Subcutaneous abdominal adipose tissue (tissue), 5 donors: ENCODE results near the gene ZMYND19.
"Not testable (repeated sequence)": the region's sequence is repeated elsewhere in the genome, so short reads cannot be mapped to it uniquely, and the experiment has no call there.

ENCODE experiments used
- H3K27ac ChIP-seq: one replicate; pipeline ENCODE4 v1.7.0; 2013; ENCODE audit warnings: low read depth, mild to moderate bottlenecking, inconsistent platforms, low read length, moderate library complexity
- H3K27me3 ChIP-seq, 5 donors: one replicate each; pipeline ENCODE4 v1.7.0; 2013; ENCODE audit warnings: low read length in 5 of 5, inconsistent platforms in 1 of 5; ENCODE audit not compliant: control insufficient read depth in 5 of 5, insufficient read depth in 4 of 5
- H3K36me3 ChIP-seq, 5 donors: one replicate each; pipeline ENCODE4 v1.7.0; 2013; ENCODE audit warnings: low read length in 5 of 5; ENCODE audit not compliant: control insufficient read depth in 5 of 5, insufficient read depth in 5 of 5
- H3K4me1 ChIP-seq, 5 donors: one replicate each; pipeline ENCODE4 v1.7.0; 2013; ENCODE audit warnings: low read length in 5 of 5, mild to moderate bottlenecking in 3 of 5, moderate library complexity in 1 of 5; ENCODE audit not compliant: control insufficient read depth in 5 of 5, insufficient read depth in 5 of 5
- H3K4me3 ChIP-seq, 5 donors: one replicate each; pipeline ENCODE4 v1.7.0; 2013; ENCODE audit warnings: low read length in 5 of 5, low read depth in 1 of 5
- H3K9ac ChIP-seq, 5 donors: one replicate each; pipeline ENCODE4 v1.7.0; 2013; ENCODE audit warnings: low read length in 5 of 5, mild to moderate bottlenecking in 4 of 5, moderate library complexity in 3 of 5
- H3K9me3 ChIP-seq, 5 donors: one replicate each; pipeline ENCODE4 v1.7.0; 2013; ENCODE audit warnings: low read length in 5 of 5; ENCODE audit not compliant: control insufficient read depth in 5 of 5
- donor health status: healthy.
- donor health status: healthy.
- donor health status: healthy.
- donor health status: healthy.
- donor health status: healthy.

Gene ZMYND19

GRCh38 chr9:137551264-137552021 is 38.9 kb downstream of the ZMYND19 start, which contains the start of gene MRPL41:
MRPL41 (plus strand) TSS chr9:137551879; CDS start chr9:137552082, 203 bp downstream.
- Histone ChIP-seq H3K9me3 (no peaks in the 10 kb centered on the region), H3K9ac (peak within 1 kb of the TSS in 4 of 5 donors; percentile 77 to 81 (median 78)), H3K27ac (peak within 1 kb of the TSS; percentile 75), H3K27me3 (no peaks in the 10 kb centered on the region), H3K4me1 (peaks cover 4 to 39% (median 35%) of the 10 kb centered on the region in 5 donors), H3K36me3 (peaks cover 0 to 30% (median 17%) of the 10 kb centered on the region in 5 donors), H3K4me3 (peak within 1 kb of the TSS; percentile 74 to 81 (median 78))

GRCh38 chr9:137550958-137551263 is 39.4 kb downstream of the ZMYND19 start:
- H3K27ac ChIP-seq = peak overlapping the region; percentile 75
- peaks cover 0 to 26% (median 12%) of the 10 kb centered on the region in 5 donors for H3K36me3 ChIP-seq
- H3K4me1 ChIP-seq = peaks cover 4 to 41% (median 35%) of the 10 kb centered on the region in 5 donors
- peak overlapping the region in 4 of 5 donors; percentile 61 to 79 (median 64) for H3K4me3 ChIP-seq
- H3K9me3 ChIP-seq, H3K27me3 ChIP-seq: not testable (repeated sequence)
- peak overlapping the region in 4 of 5 donors; percentile 55 to 71 (median 62) for H3K9ac ChIP-seq

- peak within 1 kb of the TSS; percentile 28 to 93 (median 66) for H3K9ac ChIP-seq
- peaks cover 0 to 19% (median 5%) of the 10 kb centered on the region in 5 donors for H3K36me3 ChIP-seq
- H3K4me1 ChIP-seq = peaks cover 4 to 47% (median 35%) of the 10 kb centered on the region in 5 donors
- peak within 1 kb of the TSS; percentile 62 to 79 (median 67) for H3K4me3 ChIP-seq
- peak within 1 kb of the TSS; percentile 87 for H3K27ac ChIP-seq
- no peaks in the 10 kb centered on the region for H3K27me3 ChIP-seq
- no peaks in the 10 kb centered on the region for H3K9me3 ChIP-seq
These were observed 40.1 kb downstream of the ZMYND19 start, which contains the start of gene PNPLA7 for GRCh38 chr9:137550231-137550621. PNPLA7 (minus strand) TSS chr9:137550402; CDS start chr9:137550197, 205 bp downstream.

GRCh38 chr9:137547687-137548543 is 42.4 kb downstream of the ZMYND19 start:
- no peak overlapping the region for H3K27ac ChIP-seq
- peak overlapping the region in 1 of 5 donors; percentile 25 for H3K9ac ChIP-seq
- peaks cover 0 to 14% (median 7%) of the 10 kb centered on the region in 5 donors for H3K36me3 ChIP-seq
- H3K9me3 ChIP-seq = no peaks in the 10 kb centered on the region
- H3K4me3 ChIP-seq = peak overlapping the region in 3 of 5 donors; percentile 4 to 18 (median 14)
- H3K27me3 ChIP-seq = no peaks in the 10 kb centered on the region
- peaks cover 4 to 60% (median 49%) of the 10 kb centered on the region in 5 donors for H3K4me1 ChIP-seq

GRCh38 chr9:137545123-137545522 is 45.2 kb downstream of the ZMYND19 start:
- H3K4me3 ChIP-seq = no peak overlapping the region
- peak overlapping the region; percentile 54 for H3K27ac ChIP-seq
- H3K27me3 ChIP-seq = no peaks in the 10 kb centered on the region
- H3K9me3 ChIP-seq = no peaks in the 10 kb centered on the region
- peak overlapping the region in 1 of 5 donors; percentile 58 for H3K9ac ChIP-seq
- peaks cover 0 to 41% (median 19%) of the 10 kb centered on the region in 5 donors for H3K36me3 ChIP-seq
- H3K4me1 ChIP-seq = peaks cover 4 to 49% (median 39%) of the 10 kb centered on the region in 5 donors

- Histone ChIP-seq H3K4me3 (peak overlapping the region in 1 of 5 donors; percentile 28), H3K9me3 (no peaks in the 10 kb centered on the region), H3K36me3 (peaks cover 0 to 47% (median 22%) of the 10 kb centered on the region in 5 donors), H3K27ac (peak overlapping the region; percentile 54), H3K27me3 (no peaks in the 10 kb centered on the region), H3K9ac (no peak overlapping the region), H3K4me1 (peaks cover 4 to 42% (median 32%) of the 10 kb centered on the region in 5 donors)
These were observed 46.0 kb downstream of the ZMYND19 start for GRCh38 chr9:137544176-137544760.

GRCh38 chr9:137543237-137543963 is 46.9 kb downstream of the ZMYND19 start:
- Histone ChIP-seq H3K27ac (peak overlapping the region; percentile 54), H3K4me3 (no peak overlapping the region), H3K36me3 (peaks cover 0 to 47% (median 23%) of the 10 kb centered on the region in 5 donors), H3K27me3 (no peaks in the 10 kb centered on the region), H3K4me1 (peaks cover 0 to 34% (median 25%) of the 10 kb centered on the region in 5 donors), H3K9me3 (no peaks in the 10 kb centered on the region), H3K9ac (no peak overlapping the region)

- Histone ChIP-seq H3K27me3 (no peaks in the 10 kb centered on the region), H3K9ac (no peak overlapping the region), H3K9me3 (no peaks in the 10 kb centered on the region), H3K4me3 (no peak overlapping the region), H3K27ac (no peak overlapping the region), H3K36me3 (peaks cover 0 to 56% (median 32%) of the 10 kb centered on the region in 5 donors), H3K4me1 (peaks cover 0 to 25% (median 18%) of the 10 kb centered on the region in 5 donors)
These were observed 47.8 kb downstream of the ZMYND19 start for GRCh38 chr9:137542486-137542885.

GRCh38 chr9:137540536-137540935 is 49.8 kb downstream of the ZMYND19 start:
- Histone ChIP-seq H3K9ac (no peak overlapping the region), H3K4me3 (no peak overlapping the region), H3K27me3 (no peaks in the 10 kb centered on the region), H3K9me3 (no peaks in the 10 kb centered on the region), H3K36me3 (peaks cover 0 to 54% (median 32%) of the 10 kb centered on the region in 5 donors), H3K4me1 (peaks cover 0 to 16% (median 14%) of the 10 kb centered on the region in 5 donors), H3K27ac (no peak overlapping the region)
